ENCODE measurements around the gene GATC.

GRCh38 chr12:120495186-120495730, 49.0 kb downstream of the GATC start:
- TF ChIP-seq, protein P1, sequence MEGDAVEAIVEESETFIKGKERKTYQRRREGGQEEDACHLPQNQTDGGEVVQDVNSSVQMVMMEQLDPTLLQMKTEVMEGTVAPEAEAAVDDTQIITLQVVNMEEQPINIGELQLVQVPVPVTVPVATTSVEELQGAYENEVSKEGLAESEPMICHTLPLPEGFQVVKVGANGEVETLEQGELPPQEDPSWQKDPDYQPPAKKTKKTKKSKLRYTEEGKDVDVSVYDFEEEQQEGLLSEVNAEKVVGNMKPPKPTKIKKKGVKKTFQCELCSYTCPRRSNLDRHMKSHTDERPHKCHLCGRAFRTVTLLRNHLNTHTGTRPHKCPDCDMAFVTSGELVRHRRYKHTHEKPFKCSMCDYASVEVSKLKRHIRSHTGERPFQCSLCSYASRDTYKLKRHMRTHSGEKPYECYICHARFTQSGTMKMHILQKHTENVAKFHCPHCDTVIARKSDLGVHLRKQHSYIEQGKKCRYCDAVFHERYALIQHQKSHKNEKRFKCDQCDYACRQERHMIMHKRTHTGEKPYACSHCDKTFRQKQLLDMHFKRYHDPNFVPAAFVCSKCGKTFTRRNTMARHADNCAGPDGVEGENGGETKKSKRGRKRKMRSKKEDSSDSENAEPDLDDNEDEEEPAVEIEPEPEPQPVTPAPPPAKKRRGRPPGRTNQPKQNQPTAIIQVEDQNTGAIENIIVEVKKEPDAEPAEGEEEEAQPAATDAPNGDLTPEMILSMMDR (IDR thresholded peaks at IDR 0.05): no peak
- no peak for TF ChIP-seq POLR2A (IDR thresholded peaks at IDR 0.05)
